ENCODE data around the gene C12orf42.

The C12orf42 gene

DNA sequence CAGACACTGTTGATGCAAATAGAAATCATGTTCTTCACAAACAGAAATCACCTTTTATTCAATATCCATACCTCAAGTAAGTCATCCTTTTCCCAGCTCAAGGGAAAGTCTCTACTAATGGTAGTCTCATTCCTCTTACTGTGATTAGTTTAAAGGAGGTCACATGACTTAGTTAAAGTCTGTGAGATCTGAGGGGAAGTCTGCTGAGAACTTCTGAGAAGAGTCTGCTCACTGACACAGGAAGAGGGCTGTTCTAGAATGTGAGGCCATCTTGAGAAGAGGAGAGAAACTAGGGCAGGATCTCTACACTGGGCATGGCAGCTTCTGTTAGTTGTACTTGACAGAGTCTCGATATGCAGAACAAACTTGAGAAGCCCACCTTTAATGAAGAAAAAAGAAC lies 146.8 kb downstream of the C12orf42 start:
- no peaks in the 10 kb centered on the region for H4K20me1 ChIP-seq (ENCODE audit: insufficient read depth, low read length)
- no peaks in the 10 kb centered on the region for H3K4me1 ChIP-seq (ENCODE audit: insufficient read depth, low read length, severe bottlenecking)
- no peak overlapping the region for H3K9ac ChIP-seq (ENCODE audit: low read length)
- H2AFZ ChIP-seq (ENCODE audit: low read length), result no peak overlapping the region
- no peaks in the 10 kb centered on the region for H3K36me3 ChIP-seq (ENCODE audit: insufficient read depth, low read length)
- H3K27ac ChIP-seq (ENCODE audit: low read depth, low read length, poor library complexity, severe bottlenecking), result no peak overlapping the region
- H3K27me3 ChIP-seq (ENCODE audit: insufficient read depth, low read length), result no peaks in the 10 kb centered on the region
- H3K4me2 ChIP-seq (ENCODE audit: low read length), result no peak overlapping the region
- H3K4me3 ChIP-seq (ENCODE audit: low read depth, low read length, poor library complexity, severe bottlenecking), result no peak overlapping the region
- H3K9me3 ChIP-seq (ENCODE audit: low read length), result no peaks in the 10 kb centered on the region
- no peaks in the 10 kb centered on the region for H3F3A ChIP-seq (ENCODE audit: insufficient read depth, low read length)
- H3K9me2 ChIP-seq (ENCODE audit: low read depth, low read length), result no peaks in the 10 kb centered on the region
- no peak for TF ChIP-seq EZH2 (IDR thresholded peaks at IDR 0.05; ENCODE audit: borderline replicate concordance, low read length)
- TF ChIP-seq, protein P1, sequence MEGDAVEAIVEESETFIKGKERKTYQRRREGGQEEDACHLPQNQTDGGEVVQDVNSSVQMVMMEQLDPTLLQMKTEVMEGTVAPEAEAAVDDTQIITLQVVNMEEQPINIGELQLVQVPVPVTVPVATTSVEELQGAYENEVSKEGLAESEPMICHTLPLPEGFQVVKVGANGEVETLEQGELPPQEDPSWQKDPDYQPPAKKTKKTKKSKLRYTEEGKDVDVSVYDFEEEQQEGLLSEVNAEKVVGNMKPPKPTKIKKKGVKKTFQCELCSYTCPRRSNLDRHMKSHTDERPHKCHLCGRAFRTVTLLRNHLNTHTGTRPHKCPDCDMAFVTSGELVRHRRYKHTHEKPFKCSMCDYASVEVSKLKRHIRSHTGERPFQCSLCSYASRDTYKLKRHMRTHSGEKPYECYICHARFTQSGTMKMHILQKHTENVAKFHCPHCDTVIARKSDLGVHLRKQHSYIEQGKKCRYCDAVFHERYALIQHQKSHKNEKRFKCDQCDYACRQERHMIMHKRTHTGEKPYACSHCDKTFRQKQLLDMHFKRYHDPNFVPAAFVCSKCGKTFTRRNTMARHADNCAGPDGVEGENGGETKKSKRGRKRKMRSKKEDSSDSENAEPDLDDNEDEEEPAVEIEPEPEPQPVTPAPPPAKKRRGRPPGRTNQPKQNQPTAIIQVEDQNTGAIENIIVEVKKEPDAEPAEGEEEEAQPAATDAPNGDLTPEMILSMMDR (IDR thresholded peaks at IDR 0.05; ENCODE audit: low read length), result no peak
- no peaks in the 10 kb centered on the region for H3K79me2 ChIP-seq (ENCODE audit: insufficient read depth, low read length)

DNA sequence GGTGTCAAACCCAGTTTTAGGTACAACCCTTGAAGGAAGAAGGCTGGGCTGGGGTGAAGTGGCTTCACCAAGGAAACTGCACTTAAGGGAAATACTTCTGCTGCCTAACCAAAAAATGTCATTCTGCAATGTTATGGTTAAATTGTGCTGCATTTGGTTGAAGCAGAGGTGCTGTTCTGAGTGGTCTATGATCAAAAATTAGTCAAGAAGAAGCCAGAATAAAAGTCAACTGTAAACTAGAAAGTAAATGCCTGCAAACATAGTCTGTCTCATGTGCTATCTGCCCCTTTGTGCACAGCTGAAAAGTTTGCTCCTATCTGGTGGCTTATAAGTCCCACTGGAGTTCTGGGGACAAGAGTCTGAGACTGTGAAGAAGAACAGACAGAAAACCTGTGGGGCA lies 158.8 kb downstream of the C12orf42 start:
- Histone ChIP-seq H3K27ac (ENCODE audit: low read depth, low read length, poor library complexity, severe bottlenecking) (no peak overlapping the region), H3K27me3 (ENCODE audit: insufficient read depth, low read length) (no peaks in the 10 kb centered on the region), H3K79me2 (ENCODE audit: insufficient read depth, low read length) (no peaks in the 10 kb centered on the region), H3K4me3 (ENCODE audit: low read depth, low read length, poor library complexity, severe bottlenecking) (no peak overlapping the region), H2AFZ (ENCODE audit: low read length) (no peak overlapping the region), H3K4me1 (ENCODE audit: insufficient read depth, low read length, severe bottlenecking) (no peaks in the 10 kb centered on the region), H3K9ac (ENCODE audit: low read length) (no peak overlapping the region), H3K9me3 (ENCODE audit: low read length) (no peaks in the 10 kb centered on the region), H3K9me2 (ENCODE audit: low read depth, low read length) (no peaks in the 10 kb centered on the region), H4K20me1 (ENCODE audit: insufficient read depth, low read length) (no peaks in the 10 kb centered on the region), H3K4me2 (ENCODE audit: low read length) (no peak overlapping the region), H3K36me3 (ENCODE audit: insufficient read depth, low read length) (no peaks in the 10 kb centered on the region), H3F3A (ENCODE audit: insufficient read depth, low read length) (no peaks in the 10 kb centered on the region)
- no peak for TF ChIP-seq EZH2 (IDR thresholded peaks at IDR 0.05; ENCODE audit: borderline replicate concordance, low read length)
- TF ChIP-seq, protein P1 (IDR thresholded peaks at IDR 0.05; ENCODE audit: low read length), result no peak

DNA sequence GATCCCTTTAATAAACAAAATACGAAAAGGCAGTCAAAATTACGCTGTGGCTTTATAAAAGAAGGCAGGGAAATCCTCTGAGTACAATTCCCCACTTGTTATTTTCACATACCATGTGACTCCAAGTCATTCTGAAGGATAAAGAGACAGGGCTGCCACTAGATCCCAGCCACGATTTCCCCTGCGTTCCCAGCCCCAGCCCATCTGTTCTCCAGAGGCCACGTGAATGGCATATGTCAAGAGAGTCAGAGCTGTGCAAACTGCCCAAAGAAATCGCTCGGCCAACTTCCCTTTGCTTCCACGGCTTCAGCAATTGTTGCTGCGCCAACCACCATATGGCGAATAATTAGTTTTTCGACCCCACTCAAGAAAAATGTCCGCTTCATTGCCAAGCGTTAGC lies 161.3 kb downstream of the C12orf42 start:
- H3K9ac ChIP-seq (ENCODE audit: low read length), result no peak overlapping the region
- H4K20me1 ChIP-seq (ENCODE audit: insufficient read depth, low read length), result no peaks in the 10 kb centered on the region
- no peak overlapping the region for H3K4me3 ChIP-seq (ENCODE audit: low read depth, low read length, poor library complexity, severe bottlenecking)
- H3K9me3 ChIP-seq (ENCODE audit: low read length), result no peaks in the 10 kb centered on the region
- no peak overlapping the region for H2AFZ ChIP-seq (ENCODE audit: low read length)
- no peaks in the 10 kb centered on the region for H3K79me2 ChIP-seq (ENCODE audit: insufficient read depth, low read length)
- H3K27me3 ChIP-seq (ENCODE audit: insufficient read depth, low read length), result no peaks in the 10 kb centered on the region
- H3K4me1 ChIP-seq (ENCODE audit: insufficient read depth, low read length, severe bottlenecking), result no peaks in the 10 kb centered on the region
- no peaks in the 10 kb centered on the region for H3K9me2 ChIP-seq (ENCODE audit: low read depth, low read length)
- TF ChIP-seq, protein P1 (IDR thresholded peaks at IDR 0.05; ENCODE audit: low read length), result no peak
- no peak for TF ChIP-seq EZH2 (IDR thresholded peaks at IDR 0.05; ENCODE audit: borderline replicate concordance, low read length)
- H3K27ac ChIP-seq (ENCODE audit: low read depth, low read length, poor library complexity, severe bottlenecking), result no peak overlapping the region
- H3F3A ChIP-seq (ENCODE audit: insufficient read depth, low read length), result no peaks in the 10 kb centered on the region
- H3K4me2 ChIP-seq (ENCODE audit: low read length), result no peak overlapping the region
- H3K36me3 ChIP-seq (ENCODE audit: insufficient read depth, low read length), result no peaks in the 10 kb centered on the region
